Breast epithelium (tissue), 3 donors: ENCODE measurements around the gene TRIM33.

Source experiments
- CTCF ChIP-seq, 3 donors: fragments of 450-650 bp; IDR thresholded peaks; one replicate each; pipeline ENCODE4 v1.5.1; 2016 to 2017; ENCODE audit warnings: antibody characterized with exemption in 3 of 3, mild to moderate bottlenecking in 3 of 3, moderate library complexity in 3 of 3
- POLR2A ChIP-seq: fragments of 450-650 bp; IDR thresholded peaks from one replicate; pipeline ENCODE4 v1.6.1; 2016; ENCODE audit warnings: antibody characterized with exemption, mild to moderate bottlenecking, moderate library complexity

- TF ChIP-seq CTCF (IDR thresholded peaks at IDR 0.05) (no peak), POLR2A (no peak)
Observed at GRCh38 chr1:114377356-114377755, 133.6 kb downstream of the TRIM33 start.
